ENCODE results near the gene TNRC6B. TPM values are rescaled to one million over a fixed set of nuclear protein-coding genes. Genes with fewer than 3 reads are reported as not detected.

The TNRC6B gene
- total RNA-seq, 2 experiments from 2014 or later: 37.9 TPM

GRCh38 chr22:40340044-40340443 lies 162.3 kb downstream of the TNRC6B start:
- no peak overlapping the region for H3K4me3 Mint-ChIP-seq
- H3K36me3 Mint-ChIP-seq (ENCODE audit: low read depth): no peaks in the 10 kb centered on the region
- intact Hi-C loops (cut with micrococcal nuclease): no loop called here
- H3K27me3 Mint-ChIP-seq (ENCODE audit: low read depth): no peaks in the 10 kb centered on the region
- H3K4me1 Mint-ChIP-seq (ENCODE audit: low read depth): peaks cover 43% of the 10 kb centered on the region
- DNase-seq: no peak
- CTCF ChIA-PET: no interaction called here
- H3K9me3 Mint-ChIP-seq: no peaks in the 10 kb centered on the region
- H3K27ac Mint-ChIP-seq: no peak overlapping the region

GRCh38 chr22:40341604-40342003 lies 163.9 kb downstream of the TNRC6B start:
- DNase-seq: no peak
- no peaks in the 10 kb centered on the region for H3K27me3 Mint-ChIP-seq (ENCODE audit: low read depth)
- peak overlapping the region; percentile 40 for H3K4me3 Mint-ChIP-seq
- CTCF ChIA-PET: no interaction called here
- peak overlapping the region; percentile 67 for H3K27ac Mint-ChIP-seq
- intact Hi-C loops (cut with micrococcal nuclease): no loop called here
- no peaks in the 10 kb centered on the region for H3K9me3 Mint-ChIP-seq
- H3K4me1 Mint-ChIP-seq (ENCODE audit: low read depth): peaks cover 34% of the 10 kb centered on the region
- peaks cover 4% of the 10 kb centered on the region for H3K36me3 Mint-ChIP-seq (ENCODE audit: low read depth)

- no peak for DNase-seq
- no peak overlapping the region for H3K27ac Mint-ChIP-seq
- intact Hi-C loops (cut with micrococcal nuclease): no loop called here
- CTCF ChIA-PET: interaction anchor here (0.5 kb wide), 1 partner anchor 515 kb away, joined by 3 read pairs; the partner anchor contains the start of gene XPNPEP3
- peaks cover 9% of the 10 kb centered on the region for H3K36me3 Mint-ChIP-seq (ENCODE audit: low read depth)
- peaks cover 35% of the 10 kb centered on the region for H3K4me1 Mint-ChIP-seq (ENCODE audit: low read depth)
- no peaks in the 10 kb centered on the region for H3K9me3 Mint-ChIP-seq
- H3K27me3 Mint-ChIP-seq (ENCODE audit: low read depth): no peaks in the 10 kb centered on the region
- no peak overlapping the region for H3K4me3 Mint-ChIP-seq
These were observed 164.8 kb downstream of the TNRC6B start for GRCh38 chr22:40342521-40342920.

DNA sequence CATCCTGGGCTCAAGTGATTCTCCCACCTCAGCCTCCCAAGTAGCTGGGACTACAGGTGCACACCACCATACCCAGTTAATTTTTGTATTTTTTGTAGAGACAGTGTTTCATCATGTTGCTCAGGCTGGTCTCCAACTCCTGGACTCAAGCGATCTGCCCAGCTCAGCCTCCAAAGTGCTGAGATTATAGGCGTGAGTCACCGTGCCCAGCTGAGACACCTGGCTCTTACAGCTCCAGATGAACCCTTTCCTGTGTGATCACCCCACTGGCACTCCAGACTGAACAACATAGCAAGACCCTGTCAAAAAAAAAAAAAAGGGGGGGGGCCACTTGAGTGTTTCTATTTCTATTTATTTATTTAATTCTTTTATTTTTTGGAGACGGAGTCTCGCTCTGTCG lies 167.5 kb downstream of the TNRC6B start:
- Mint-ChIP-seq H3K27ac (peak overlapping the region; percentile 96), H3K27me3 (ENCODE audit: low read depth) (no peaks in the 10 kb centered on the region), H3K36me3 (ENCODE audit: low read depth) (peaks cover 25% of the 10 kb centered on the region), H3K4me1 (ENCODE audit: low read depth) (peaks cover 46% of the 10 kb centered on the region), H3K9me3 (no peaks in the 10 kb centered on the region), H3K4me3 (peak overlapping the region; percentile 94)
- intact Hi-C loops (cut with micrococcal nuclease): loop anchor here (5.0 kb wide), 3 partner anchors 253 to 813 kb away; partner anchors contain the start of gene RPS19BP1
- CTCF ChIA-PET: interaction anchor here (1.0 to 1.8 kb wide), 3 partner anchors 19 to 149 kb away, joined by 4 to 8 read pairs (median 4); no protein-coding TSS in a partner anchor
- DNase-seq: peak; percentile 60

DNA sequence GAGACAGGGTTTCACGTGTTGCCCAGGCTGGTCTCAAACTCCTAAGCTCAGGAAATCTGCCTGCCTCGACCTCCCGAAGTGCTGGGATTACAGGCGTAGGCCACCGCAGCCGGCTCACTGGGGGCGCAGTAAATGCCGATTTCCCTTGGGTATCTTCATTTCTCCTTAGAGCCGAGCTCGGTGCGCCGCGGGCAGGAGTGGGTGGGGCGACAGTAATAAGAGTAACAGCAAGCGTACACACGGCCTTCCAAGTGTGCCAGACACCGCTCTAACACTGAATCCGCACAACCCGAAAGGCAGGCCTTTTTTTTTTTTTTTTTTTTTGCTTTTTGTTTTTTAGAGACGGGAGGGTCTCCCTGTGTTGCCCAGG lies 168.1 kb downstream of the TNRC6B start:
- H3K9me3 Mint-ChIP-seq: no peaks in the 10 kb centered on the region

DNA sequence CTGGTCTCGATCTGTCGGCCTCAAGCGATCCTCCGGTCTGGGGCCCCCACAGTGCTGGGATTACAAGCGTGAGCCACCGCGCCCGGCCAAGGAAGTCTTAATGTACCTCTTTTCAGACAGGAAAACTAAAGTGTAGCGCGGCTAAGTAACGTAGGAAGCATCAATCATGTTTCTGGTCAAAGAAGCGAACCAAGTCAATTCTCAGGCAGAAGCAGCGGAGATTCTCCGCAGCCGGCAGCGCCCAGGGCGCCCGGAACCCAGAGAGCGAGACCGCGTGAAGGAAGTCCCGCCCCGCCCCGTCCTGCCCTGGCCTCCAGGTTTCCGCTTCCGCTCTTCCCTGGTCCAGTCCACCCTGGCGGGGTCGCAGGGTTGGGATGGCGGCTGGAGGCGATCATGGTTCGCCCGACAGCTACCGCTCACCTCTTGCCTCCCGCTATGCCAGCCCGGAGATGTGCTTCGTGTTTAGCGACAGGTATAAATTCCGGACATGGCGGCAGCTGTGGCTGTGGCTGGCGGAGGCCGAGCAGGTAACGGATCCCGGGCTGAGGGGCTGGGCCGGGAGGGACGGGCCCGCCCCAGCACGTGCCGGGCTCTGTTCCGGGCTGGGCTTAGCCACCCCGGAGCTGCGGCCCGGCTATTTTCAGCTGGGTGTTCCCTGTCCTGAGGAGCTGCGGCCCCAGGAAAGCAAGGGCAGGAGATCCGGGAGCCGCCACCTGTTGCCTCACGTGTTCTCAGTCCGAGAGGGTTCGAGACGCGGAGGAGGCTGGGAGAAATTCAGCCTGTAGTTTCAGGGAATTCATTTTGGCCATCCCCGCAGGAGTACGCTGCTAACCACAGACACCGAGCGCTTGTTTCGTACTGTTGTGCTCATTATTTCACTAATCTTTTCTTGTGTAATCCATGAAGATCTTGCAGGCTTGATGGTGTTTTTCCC lies 168.7 kb downstream of the TNRC6B start, which contains the start of gene ADSL:
TSS of gene ADSL (plus strand) at position 316 of the 934 bp plus-strand sequence. CDS start at position 375, 59 bp downstream.
- Mint-ChIP-seq H3K4me3 (peak within 1 kb of the TSS; percentile 94), H3K36me3 (ENCODE audit: low read depth) (peaks cover 30% of the 10 kb centered on the region), H3K27me3 (ENCODE audit: low read depth) (no peaks in the 10 kb centered on the region), H3K27ac (peak within 1 kb of the TSS; percentile 96), H3K9me3 (no peaks in the 10 kb centered on the region), H3K4me1 (ENCODE audit: low read depth) (peaks cover 46% of the 10 kb centered on the region)
- intact Hi-C loops (cut with micrococcal nuclease): loop anchor here (1.0 to 5.0 kb wide), 10 partner anchors 21 to 814 kb away; partner anchors contain the start of genes RPS19BP1 and TNRC6B
- CTCF ChIA-PET: interaction anchor here (0.6 to 2.9 kb wide), 20 partner anchors 13 to 812 kb away, joined by 3 to 10 read pairs (median 4); no protein-coding TSS in a partner anchor
- DNase-seq: peak; percentile 91

More for the DNA sequence above, 168.1 kb downstream of the TNRC6B start:
- peaks cover 46% of the 10 kb centered on the region for H3K4me1 Mint-ChIP-seq (ENCODE audit: low read depth)
- H3K4me3 Mint-ChIP-seq: peak overlapping the region; percentile 94
- CTCF ChIA-PET: interaction anchor here (1.0 to 2.9 kb wide), 4 partner anchors 20 to 302 kb away, joined by 4 to 10 read pairs (median 6); no protein-coding TSS in a partner anchor
- H3K27me3 Mint-ChIP-seq (ENCODE audit: low read depth): no peaks in the 10 kb centered on the region
- intact Hi-C loops (cut with micrococcal nuclease): loop anchor here (1.0 to 5.0 kb wide), 10 partner anchors 20 to 813 kb away; partner anchors contain the start of genes RPS19BP1 and TNRC6B
- peak; percentile 68 for DNase-seq
- H3K27ac Mint-ChIP-seq: peak overlapping the region; percentile 96
- peaks cover 28% of the 10 kb centered on the region for H3K36me3 Mint-ChIP-seq (ENCODE audit: low read depth)

GRCh38 chr22:40347300-40347699 lies 169.6 kb downstream of the TNRC6B start:
- H3K27me3 Mint-ChIP-seq (ENCODE audit: low read depth): no peaks in the 10 kb centered on the region
- peaks cover 35% of the 10 kb centered on the region for H3K36me3 Mint-ChIP-seq (ENCODE audit: low read depth)
- H3K4me1 Mint-ChIP-seq (ENCODE audit: low read depth): peaks cover 42% of the 10 kb centered on the region
- peak overlapping the region; percentile 94 for H3K4me3 Mint-ChIP-seq
- no peak for DNase-seq
- H3K27ac Mint-ChIP-seq: peak overlapping the region; percentile 96
- intact Hi-C loops (cut with micrococcal nuclease): loop anchor here (2.0 to 5.0 kb wide), 5 partner anchors 144 to 815 kb away; partner anchors contain the start of gene RPS19BP1
- CTCF ChIA-PET: interaction anchor here (0.6 to 2.9 kb wide), 40 partner anchors 9 to 813 kb away, joined by 3 to 10 read pairs (median 4); no protein-coding TSS in a partner anchor
- H3K9me3 Mint-ChIP-seq: no peaks in the 10 kb centered on the region

- DNase-seq: peak; percentile 85
These were observed 170.4 kb downstream of the TNRC6B start for GRCh38 chr22:40348025-40348658.

DNA sequence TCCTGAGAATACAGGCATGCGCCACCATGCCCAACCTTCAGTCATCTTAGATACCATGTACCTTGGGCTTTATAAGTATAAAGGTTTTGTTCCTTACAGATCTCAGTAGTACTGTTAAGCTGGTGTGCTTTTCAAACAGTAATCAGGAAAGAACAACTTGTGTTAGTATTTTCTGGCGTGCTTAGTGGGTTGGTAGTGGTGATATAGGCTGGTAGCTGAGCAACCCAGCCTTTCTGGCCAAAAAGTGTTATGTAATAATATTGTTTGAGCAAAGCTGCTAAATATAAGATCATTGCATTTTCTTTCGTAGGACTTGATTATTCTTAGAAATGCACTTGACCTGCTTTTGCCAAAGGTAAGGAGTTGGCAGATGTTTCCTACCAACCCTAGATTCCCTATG lies 175.0 kb downstream of the TNRC6B start:
- H3K27ac Mint-ChIP-seq: no peak overlapping the region

More at GRCh38 chr22:40348025-40348658, 170.4 kb downstream of the TNRC6B start:
- H3K4me3 Mint-ChIP-seq: peak overlapping the region; percentile 94
- peaks cover 41% of the 10 kb centered on the region for H3K36me3 Mint-ChIP-seq (ENCODE audit: low read depth)
- H3K27ac Mint-ChIP-seq: peak overlapping the region; percentile 96
- peaks cover 35% of the 10 kb centered on the region for H3K4me1 Mint-ChIP-seq (ENCODE audit: low read depth)
- no peaks in the 10 kb centered on the region for H3K27me3 Mint-ChIP-seq (ENCODE audit: low read depth)
- CTCF ChIA-PET: interaction anchor here (0.6 to 2.9 kb wide), 48 partner anchors 8 to 814 kb away, joined by 3 to 10 read pairs (median 4); no protein-coding TSS in a partner anchor
- no peaks in the 10 kb centered on the region for H3K9me3 Mint-ChIP-seq
- intact Hi-C loops (cut with micrococcal nuclease): loop anchor here (1.0 to 5.0 kb wide), 4 partner anchors 72 to 816 kb away; partner anchors contain the start of gene RPS19BP1

DNA sequence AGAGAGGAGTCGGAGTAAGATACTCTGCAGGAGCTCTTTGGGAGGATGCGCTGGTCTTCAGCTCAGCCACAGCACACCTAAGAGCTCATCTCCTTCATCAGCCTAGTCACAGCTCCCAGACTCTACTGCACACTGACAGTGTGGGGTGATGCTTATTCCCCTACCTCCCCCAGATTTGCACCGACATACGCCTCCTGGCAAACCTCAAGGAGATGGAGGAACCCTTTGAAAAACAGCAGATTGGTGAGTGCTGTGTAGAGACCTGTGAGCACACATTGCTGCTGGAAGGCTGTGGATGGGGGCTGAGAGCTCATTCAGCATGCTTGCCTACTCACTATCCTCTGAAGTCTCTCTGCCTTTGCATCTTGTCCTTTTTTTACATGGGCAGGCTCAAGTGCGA lies 183.4 kb downstream of the TNRC6B start:
- Mint-ChIP-seq H3K36me3 (ENCODE audit: low read depth) (peaks cover 71% of the 10 kb centered on the region), H3K4me3 (no peak overlapping the region), H3K27ac (peak overlapping the region; percentile 2), H3K9me3 (no peaks in the 10 kb centered on the region), H3K27me3 (ENCODE audit: low read depth) (no peaks in the 10 kb centered on the region), H3K4me1 (ENCODE audit: low read depth) (no peaks in the 10 kb centered on the region)
- intact Hi-C loops (cut with micrococcal nuclease): no loop called here
- no peak for DNase-seq
- CTCF ChIA-PET: interaction anchor here (0.7 kb wide), 1 partner anchor 142 kb away, joined by 3 read pairs; no protein-coding TSS in a partner anchor

More for the DNA sequence above, 175.0 kb downstream of the TNRC6B start:
- Mint-ChIP-seq H3K36me3 (ENCODE audit: low read depth) (peaks cover 46% of the 10 kb centered on the region), H3K4me3 (no peak overlapping the region), H3K27me3 (ENCODE audit: low read depth) (no peaks in the 10 kb centered on the region), H3K4me1 (ENCODE audit: low read depth) (peaks cover 17% of the 10 kb centered on the region), H3K9me3 (no peaks in the 10 kb centered on the region)
- DNase-seq: no peak
- CTCF ChIA-PET: interaction anchor here (0.6 kb wide), 2 partner anchors 471 to 950 kb away, joined by 3 to 4 read pairs; no protein-coding TSS in a partner anchor
- intact Hi-C loops (cut with micrococcal nuclease): no loop called here

DNA sequence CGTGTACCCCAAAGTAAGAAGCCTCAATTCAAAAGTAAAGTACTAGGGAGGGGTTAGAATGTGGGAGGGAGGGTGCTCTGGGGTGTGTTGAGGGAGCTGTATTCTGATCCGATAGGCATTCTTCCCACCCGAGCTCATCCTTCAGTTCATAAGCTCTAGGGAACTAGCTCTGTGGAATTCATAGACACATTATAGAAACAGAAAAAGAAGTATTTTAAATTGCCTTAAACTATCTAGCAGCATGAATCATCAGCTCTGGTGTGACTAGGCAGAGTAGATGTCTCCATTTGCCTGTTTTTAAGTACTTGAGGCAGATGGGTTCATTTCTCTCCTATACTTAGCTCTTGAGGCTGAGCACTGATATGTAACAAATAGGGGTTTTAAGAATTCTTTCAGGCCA lies 185.3 kb downstream of the TNRC6B start:
- no peak overlapping the region for H3K4me3 Mint-ChIP-seq
- CTCF ChIA-PET: interaction anchor here (1.4 kb wide), 1 partner anchor 14 kb away, joined by 5 read pairs; no protein-coding TSS in a partner anchor

More for the DNA sequence above, 185.3 kb downstream of the TNRC6B start:
- H3K9me3 Mint-ChIP-seq: no peaks in the 10 kb centered on the region
- H3K4me1 Mint-ChIP-seq (ENCODE audit: low read depth): no peaks in the 10 kb centered on the region
- H3K27me3 Mint-ChIP-seq (ENCODE audit: low read depth): no peaks in the 10 kb centered on the region
- no peak for DNase-seq
- peaks cover 74% of the 10 kb centered on the region for H3K36me3 Mint-ChIP-seq (ENCODE audit: low read depth)
- intact Hi-C loops (cut with micrococcal nuclease): no loop called here
- H3K27ac Mint-ChIP-seq: peak overlapping the region; percentile 30

Measured in activated naive CD4-positive, alpha-beta T cell treated with anti-CD3 and anti-CD28 coated beads for 36 hours (primary cell).